ENCODE data around the gene CYBRD1.

CYBRD1 gene

DNA sequence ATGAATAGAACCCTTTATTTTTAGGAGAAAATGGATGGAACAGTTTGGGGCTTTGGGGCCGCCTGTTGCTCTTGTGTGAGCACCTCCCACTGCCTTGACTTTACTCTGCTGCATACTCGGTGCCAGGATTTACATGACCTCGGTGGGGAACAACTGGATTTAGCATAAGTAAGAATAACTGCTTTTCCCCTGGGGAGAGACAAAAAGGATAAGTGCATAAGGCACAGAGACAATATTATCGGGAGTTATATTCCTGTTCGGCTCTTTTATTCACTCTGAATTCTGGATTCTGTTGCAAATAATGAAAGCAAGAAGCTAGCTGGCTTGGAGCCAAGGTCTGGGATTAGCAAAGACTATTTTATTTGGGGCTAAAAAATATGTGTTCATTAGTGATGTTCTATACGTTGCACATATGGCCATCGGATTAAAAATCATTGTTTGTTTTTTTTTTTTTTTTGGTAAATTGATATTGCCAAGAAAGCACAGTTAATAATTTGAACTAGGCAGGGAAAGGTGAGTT lies 69.8 kb downstream of the CYBRD1 start:
- DNase-seq (ENCODE audit: low read depth, low spot score), result no peak

GRCh38 chr2:171595456-171595855 lies 73.2 kb downstream of the CYBRD1 start:
- peak overlapping the region; percentile 32 for H3K27ac ChIP-seq
- DNase-seq (ENCODE audit: low read depth, low spot score), result no peak

More for the DNA sequence above, 69.8 kb downstream of the CYBRD1 start:
- no peak overlapping the region for H3K27ac ChIP-seq

DNA sequence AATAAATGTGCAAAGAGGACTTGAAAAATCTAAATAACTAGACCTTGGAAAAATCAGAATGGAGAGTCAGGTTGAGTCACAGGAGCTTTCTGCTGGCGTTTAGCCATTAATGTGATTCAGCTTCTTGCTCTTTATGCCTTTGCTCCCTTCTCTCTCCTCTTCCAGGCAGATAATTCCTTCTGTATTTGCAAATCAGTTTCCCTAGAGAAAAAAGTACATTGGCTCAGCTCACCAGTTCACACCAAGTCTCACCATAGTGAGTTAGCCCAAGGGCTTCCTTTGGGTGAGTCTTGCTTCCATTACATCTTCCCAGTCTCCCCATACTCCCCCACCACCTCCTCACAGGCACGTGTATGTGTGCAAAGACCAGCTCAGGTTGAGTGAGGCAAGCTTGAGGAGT lies 73.6 kb downstream of the CYBRD1 start:
- peak; percentile 37 for DNase-seq (ENCODE audit: low read depth, low spot score)

DNA sequence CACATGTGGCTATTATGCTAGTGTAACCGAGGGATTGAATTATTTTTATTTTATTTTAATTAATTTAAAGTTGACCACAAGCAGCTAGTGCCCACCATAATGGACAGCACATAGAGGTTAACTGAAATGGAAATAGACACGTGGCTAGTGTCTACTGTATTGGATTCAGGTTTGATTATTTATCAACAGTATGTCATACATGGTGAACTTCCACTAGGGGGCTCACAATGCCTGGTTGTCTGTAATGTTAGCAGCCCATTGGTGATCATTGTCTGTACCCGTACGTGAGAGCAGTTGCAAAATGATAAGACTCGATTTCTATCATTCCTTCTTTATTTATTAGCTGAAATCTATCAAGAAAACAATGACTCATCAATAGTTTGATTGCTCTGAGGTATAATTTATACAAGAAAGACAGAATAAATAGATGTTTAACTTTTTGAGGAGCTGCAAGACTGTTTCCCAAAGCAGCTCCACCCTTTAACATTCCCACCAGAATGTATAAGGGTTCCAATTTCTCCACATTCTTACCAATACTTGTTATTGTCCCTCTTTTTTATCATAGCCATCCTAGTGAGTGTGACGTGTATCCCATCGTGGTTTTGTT lies 76.5 kb downstream of the CYBRD1 start:
- peak; percentile 37 for DNase-seq (ENCODE audit: low read depth, low spot score)

More for the DNA sequence above, 73.6 kb downstream of the CYBRD1 start:
- peak overlapping the region; percentile 32 for H3K27ac ChIP-seq

DNA sequence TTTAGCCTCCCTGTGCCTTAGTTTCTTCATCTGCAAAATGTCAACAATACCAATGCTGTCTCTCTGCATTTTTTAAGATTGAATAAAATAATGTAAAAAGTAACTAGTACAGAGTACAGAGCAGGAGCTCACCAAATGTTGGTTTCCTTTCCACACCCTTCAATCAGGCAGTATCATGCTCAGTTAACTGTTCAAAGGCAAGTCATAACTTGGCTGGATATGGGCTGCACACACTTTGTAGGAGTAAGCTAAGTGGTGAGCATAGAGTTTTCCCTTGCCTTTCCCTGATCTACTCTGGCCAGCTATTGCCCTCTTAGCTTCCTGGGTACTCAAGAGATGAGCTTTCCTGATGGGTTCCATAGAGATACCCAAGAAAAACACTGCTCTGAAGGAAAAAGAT lies 77.9 kb downstream of the CYBRD1 start:
- no peak for DNase-seq (ENCODE audit: low read depth, low spot score)
- H3K27ac ChIP-seq, result no peak overlapping the region

More for the DNA sequence above, 76.5 kb downstream of the CYBRD1 start:
- no peak overlapping the region for H3K27ac ChIP-seq

- DNase-seq (ENCODE audit: low read depth, low spot score), result no peak
- H3K27ac ChIP-seq, result no peak overlapping the region
Measured at GRCh38 chr2:171602352-171602751, 80.1 kb downstream of the CYBRD1 start.

All from epithelial cell of prostate (primary cell).